Erythroblast (primary cell): ENCODE measurements around the gene MPIG6B.

Experiments used
- GATA1 ChIP-seq: IDR thresholded peaks from 2 replicates; pipeline ENCODE4 v1.6.1; 2011; ENCODE audit warnings: low read depth, mild to moderate bottlenecking, control low read depth, low read length, moderate library complexity
- POLR2A ChIP-seq: IDR thresholded peaks from 2 replicates; pipeline ENCODE4 v1.6.1; 2011; ENCODE audit warnings: mild to moderate bottlenecking, low read length

DNA sequence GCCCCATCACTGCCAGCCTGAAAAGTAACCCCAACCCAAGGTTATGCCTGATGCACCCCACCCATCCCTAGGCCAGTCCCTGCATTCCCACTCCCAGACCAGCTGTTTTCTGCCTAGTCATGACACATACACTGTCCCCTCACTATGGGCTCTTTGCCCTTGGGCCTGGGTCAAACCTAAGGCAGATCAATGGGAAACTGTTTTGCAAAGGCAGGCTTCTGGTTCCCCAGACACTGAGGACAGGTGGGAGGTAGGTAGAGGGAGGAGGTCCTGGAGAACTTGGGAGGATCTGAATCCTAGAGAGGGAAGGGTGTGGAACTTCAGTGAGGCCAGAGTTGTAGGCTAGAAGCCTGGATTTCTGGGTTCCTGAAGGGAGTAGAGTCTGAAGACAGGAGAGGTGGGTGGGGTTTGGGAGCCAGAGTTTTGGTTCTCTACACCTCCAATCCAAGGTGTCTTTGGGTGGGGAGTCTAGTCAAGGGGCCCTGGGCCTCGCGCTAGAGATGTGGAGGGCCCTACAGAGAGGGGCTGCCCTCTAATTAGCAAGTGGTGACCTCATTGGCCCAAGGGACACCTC, 11.2 kb downstream of the MPIG6B start:
- no peak for TF ChIP-seq POLR2A
- no peak for TF ChIP-seq GATA1
